ENCODE results near the gene NKX2-4.
"Not testable (repeated sequence)": the region's sequence is repeated elsewhere in the genome, so short reads cannot be mapped to it uniquely, and the experiment has no call there.

NKX2-4 gene

GRCh38 chr20:21393816-21394519, 3.4 kb downstream of the NKX2-4 start:
- no peak for DNase-seq

- DNase-seq: no peak
Observed at GRCh38 chr20:21393166-21393565, 4.2 kb downstream of the NKX2-4 start.

- DNase-seq: no peak
Observed at GRCh38 chr20:21391972-21392352, 5.4 kb downstream of the NKX2-4 start.

DNA sequence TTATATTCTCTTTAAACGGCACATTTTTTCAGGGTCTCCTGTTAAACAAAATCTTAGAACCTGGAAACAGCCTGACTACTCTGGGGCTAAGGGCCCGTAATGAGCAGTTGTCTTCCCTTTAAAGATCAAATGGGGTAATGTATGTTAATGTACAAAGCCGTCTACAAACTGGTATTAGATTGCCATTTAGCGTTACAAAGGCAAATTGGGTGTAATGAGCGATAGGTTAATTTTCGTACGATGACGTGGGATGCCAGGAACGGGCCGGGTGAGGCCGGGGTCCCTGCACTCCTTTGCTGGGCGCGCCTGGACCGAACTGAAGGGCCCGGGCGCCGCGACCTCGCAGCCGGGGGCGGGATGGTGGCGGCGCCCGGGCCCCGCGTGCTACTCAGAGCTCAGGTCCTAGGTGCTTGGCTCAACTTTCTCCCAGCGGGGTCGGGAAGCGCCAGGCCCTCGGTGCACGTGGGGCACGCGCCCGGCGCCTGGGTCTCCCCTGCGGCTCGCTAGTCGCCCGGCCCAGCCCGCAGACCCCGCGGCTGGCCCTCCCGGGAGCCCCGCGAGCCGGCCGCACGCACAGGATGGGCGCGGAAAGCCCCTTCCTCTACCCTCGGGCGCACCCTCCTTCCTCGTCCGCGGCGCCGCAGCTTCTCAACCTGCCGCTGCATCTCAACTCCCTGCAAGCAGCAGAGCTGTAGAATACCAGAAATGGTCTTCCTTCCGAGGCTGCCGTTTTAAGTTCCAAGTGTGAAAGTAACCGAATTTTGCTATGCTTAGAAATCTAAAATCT, 5.9 kb downstream of the NKX2-4 start:
- no peak for DNase-seq

DNA sequence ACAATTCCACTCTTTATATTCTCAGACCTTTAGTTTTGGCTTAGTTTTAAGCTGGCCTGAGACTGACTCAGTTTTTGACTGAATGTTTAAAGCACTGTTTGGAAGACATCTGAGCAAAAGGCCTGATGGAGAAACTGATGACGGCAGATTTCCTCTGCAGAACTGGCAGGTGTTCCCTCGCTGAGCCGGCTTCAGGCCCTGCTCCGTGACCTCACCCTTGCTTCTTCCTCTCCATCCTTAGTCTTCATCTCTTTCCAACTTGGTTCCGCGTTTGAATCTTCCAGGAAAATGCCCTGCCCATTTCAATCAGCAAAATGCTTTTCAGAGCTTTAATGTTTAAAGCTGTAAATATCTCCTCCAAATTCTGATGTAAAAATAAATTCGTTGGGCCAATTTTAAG, 6.6 kb downstream of the NKX2-4 start:
- DNase-seq: no peak

DNA sequence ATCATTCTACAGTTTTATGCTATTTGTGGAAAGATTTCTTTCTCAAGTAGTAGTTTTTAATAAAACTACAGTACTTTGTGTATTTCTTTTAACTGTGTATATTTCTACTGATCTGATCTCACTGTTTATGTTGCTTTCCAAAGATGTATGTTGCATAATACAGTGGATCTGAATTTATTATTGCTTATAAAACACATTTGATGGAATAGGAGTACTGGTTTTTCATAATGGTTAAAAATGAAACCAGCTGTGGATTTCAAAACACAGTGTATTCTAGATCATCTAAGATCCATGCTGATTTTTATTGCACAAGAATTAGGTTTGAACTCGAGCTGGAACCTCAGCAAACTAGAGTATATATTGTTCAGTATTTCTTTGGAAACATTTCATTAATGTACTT, 8.0 kb downstream of the NKX2-4 start:
- DNase-seq: no peak

GRCh38 chr20:21388566-21388965, 8.8 kb downstream of the NKX2-4 start:
- no peak for DNase-seq

GRCh38 chr20:21387528-21387927, 9.8 kb downstream of the NKX2-4 start:
- DNase-seq: no peak

DNA sequence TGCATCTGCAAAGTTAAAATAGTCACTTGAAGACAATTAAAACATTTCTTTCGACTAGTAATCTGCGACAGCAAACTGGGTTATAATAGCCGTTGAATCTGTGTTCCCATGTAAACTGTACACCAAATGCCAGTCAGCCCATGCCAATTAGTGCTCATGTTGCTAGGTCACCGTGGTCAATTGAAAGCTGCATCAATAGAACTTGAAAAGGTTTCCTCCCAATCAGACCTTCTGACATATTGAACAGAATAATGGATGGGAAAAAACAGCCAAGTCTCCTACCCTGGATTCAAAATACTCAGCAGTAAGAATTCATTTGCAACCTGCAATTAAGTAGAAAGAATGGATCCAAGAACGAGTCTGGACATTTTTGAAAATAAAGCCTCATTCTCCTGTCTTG, 11.2 kb downstream of the NKX2-4 start:
- no peak for DNase-seq

DNA sequence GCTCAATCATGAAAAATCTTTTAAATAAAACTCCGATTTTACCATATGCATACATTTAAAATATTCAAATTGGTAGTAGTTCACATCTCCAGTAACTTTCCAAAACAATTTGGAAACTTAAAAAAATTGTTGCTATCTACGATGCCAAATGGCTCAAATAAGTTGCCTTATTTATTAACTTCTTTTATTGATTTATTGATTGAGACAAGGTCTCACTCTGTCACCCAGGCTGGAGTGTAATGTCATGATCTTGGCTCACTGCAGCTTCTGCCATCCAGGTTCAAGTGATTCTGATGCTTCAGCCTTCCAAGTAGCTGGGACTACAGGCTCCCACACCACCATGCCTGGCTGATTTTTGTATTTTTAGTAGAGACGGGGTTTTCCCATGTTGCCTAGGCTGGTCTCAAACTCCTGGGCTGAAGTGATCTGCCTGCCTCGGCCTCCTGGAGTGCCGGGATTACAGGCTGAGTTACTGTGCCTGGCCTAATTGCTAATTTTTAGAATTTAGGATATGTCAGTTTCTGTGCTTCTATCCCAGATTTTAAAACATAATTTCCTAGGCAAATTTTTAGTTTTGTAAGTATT, 12.9 kb downstream of the NKX2-4 start:
- no peak for DNase-seq

- no peak for DNase-seq
Observed at GRCh38 chr20:21381619-21382018, 15.7 kb downstream of the NKX2-4 start.

- DNase-seq: no peak
Observed at GRCh38 chr20:21380711-21381110, 16.6 kb downstream of the NKX2-4 start.

DNA sequence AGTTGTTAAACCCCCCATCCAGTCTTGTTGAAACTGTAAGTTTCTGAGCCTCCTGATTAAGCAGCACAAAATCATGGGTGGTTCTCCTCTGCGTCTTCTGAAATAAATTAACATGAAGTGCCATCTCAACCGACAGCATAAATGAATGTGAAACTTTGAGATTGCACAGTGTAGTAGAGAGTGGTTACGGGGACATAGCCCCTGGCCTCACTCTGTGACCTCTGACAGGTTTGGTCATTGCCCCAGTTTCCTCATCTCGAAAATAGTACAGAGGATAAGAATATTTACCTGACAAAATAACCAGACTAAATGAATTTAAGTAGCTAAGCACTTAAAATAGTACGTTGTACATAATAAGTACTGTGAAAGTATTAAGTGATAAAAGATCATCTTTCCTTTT, 19.1 kb downstream of the NKX2-4 start:
- DNase-seq: no peak

DNA sequence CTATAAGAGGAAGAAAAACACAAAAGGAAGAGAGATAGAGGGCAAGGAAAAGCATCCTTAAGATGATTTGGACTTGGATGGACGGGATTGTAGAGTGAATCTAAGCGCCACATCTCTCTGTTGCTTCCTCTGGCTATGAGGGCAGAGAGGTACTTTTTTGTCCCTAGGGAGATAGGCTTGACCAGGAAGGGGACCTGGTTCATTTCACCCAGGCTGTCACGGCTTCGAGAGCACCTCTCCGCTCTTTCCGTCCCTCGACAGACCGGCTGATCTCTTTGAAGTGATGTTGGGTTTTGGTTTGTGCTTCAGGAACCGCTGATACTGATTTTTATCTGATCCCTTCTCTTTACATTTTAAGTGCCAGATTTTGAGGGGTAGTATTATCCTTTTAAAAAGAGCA, 19.6 kb downstream of the NKX2-4 start:
- no peak for DNase-seq

GRCh38 chr20:21376626-21377025, 20.7 kb downstream of the NKX2-4 start:
- DNase-seq: no peak

- DNase-seq: no peak
Observed at GRCh38 chr20:21373436-21373835, 23.9 kb downstream of the NKX2-4 start.

GRCh38 chr20:21372016-21372415, 25.3 kb downstream of the NKX2-4 start:
- DNase-seq: no peak

- no peak for DNase-seq
Observed at GRCh38 chr20:21371193-21371592, 26.1 kb downstream of the NKX2-4 start.

DNA sequence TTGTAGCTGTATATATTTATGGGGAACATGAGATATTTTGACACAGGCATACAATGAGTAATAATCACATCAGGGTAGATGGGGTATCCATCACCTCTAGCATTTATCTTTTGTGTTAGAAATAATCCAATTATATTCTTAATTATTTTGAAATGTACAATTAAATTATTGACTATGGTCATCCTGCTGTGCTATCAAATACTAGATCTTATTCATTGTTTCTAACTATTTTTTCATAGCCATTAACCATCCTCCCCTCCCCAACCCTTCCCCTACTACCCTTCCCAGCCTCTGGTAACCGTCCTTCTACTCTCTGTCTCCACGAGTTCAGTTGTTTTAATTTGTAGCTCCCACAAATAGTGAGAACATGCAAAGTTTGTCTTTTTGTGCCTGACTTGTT, 28.5 kb downstream of the NKX2-4 start:
- DNase-seq: no peak

GRCh38 chr20:21366273-21366672, 31.1 kb downstream of the NKX2-4 start:
- DNase-seq: not testable (repeated sequence)

DNA sequence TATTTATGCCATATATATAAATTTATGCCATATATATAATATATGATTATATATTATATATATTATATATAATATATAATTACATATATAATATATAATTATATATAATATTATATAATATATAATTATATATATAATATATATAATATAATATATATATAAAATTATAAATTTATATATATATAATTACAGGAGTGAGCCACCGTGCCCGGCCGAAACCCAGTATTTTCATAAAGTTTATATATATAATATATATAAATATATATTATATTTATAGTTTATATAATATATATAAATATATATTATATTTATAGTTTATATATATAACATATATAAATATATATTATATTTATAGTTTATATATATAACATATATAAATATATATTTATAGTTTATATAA, 31.6 kb downstream of the NKX2-4 start:
- no peak for DNase-seq

GRCh38 chr20:21364413-21364812, 32.9 kb downstream of the NKX2-4 start:
- DNase-seq: no peak

DNA sequence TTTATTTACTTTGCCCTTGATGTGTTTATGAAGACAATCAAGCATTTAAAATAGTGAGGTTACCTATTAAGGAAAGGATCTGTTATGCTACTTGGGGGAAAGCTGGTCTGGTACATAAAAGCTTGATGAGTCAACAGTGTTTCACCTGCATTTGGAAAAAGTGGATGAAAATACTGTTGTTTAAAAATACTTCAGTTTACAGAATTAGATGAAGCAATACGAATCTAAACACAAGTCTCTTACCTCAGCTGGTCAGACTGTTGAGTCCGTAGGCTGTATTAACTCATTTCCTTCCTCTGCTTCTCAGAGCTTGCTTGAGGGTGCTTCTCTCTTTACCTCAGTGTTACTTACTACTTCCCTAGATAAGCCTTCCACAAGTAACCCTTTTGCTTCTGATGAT, 36.1 kb downstream of the NKX2-4 start:
- no peak for DNase-seq

DNA sequence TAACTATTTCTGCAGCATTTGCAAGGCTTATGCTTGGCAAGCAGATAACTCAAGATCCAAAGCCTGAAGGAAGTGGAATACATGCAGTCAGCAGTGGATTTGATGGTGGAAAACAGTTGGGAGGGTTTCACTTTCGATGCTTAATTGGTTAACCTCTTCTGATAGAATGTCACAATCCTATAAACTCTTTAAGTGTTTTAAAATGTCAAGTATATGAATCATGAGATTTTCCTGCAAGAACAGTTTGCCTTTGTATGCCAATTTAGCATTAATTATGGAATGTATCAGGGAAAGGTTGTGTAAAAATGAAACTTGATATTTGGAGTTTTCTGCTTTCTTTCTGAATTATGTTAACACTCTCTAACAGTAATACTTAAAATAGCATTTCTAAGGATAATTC, 36.6 kb downstream of the NKX2-4 start:
- DNase-seq: no peak
